ENCODE results near the gene MAPK1IP1L. TPM values are rescaled to one million over a fixed set of nuclear protein-coding genes. Genes with fewer than 3 reads are reported as not detected.
"Not testable (repeated sequence)": the region's sequence is repeated elsewhere in the genome, so short reads cannot be mapped to it uniquely, and the experiment has no call there.

MAPK1IP1L gene
- total RNA-seq, 1 experiment from 2014 or later, result 79.7 TPM

GRCh38 chr14:55062517-55063351 is 11.3 kb downstream of the MAPK1IP1L start:
- intact Hi-C loops (cut with micrococcal nuclease; ENCODE audit: unreplicated experiment), result no loop called here
- no peaks in the 10 kb centered on the region for H3K27me3 ChIP-seq (ENCODE audit: insufficient read depth, low read depth)
- no peaks in the 10 kb centered on the region for H3K9me3 ChIP-seq (ENCODE audit: insufficient read depth, low read depth)
- no TSS peak for BruUV-seq (replicated peaks)
- ChIA-PET CTCF (no interaction called here), POLR2A (ENCODE audit: unreplicated experiment) (interaction anchor here (0.7 kb wide), 1 partner anchor 16 kb away, joined by 3 read pairs; no protein-coding TSS in a partner anchor)
- H3K79me2 ChIP-seq (ENCODE audit: low read depth), result peaks cover 34% of the 10 kb centered on the region
- H2AFZ ChIP-seq, result no peak overlapping the region
- peaks cover 33% of the 10 kb centered on the region for H3F3A ChIP-seq (ENCODE audit: insufficient read depth, low read depth)
- no peak overlapping the region for H3K27ac ChIP-seq
- no peak overlapping the region for H3K4me2 ChIP-seq
- H3K36me3 ChIP-seq (ENCODE audit: low read depth), result peaks cover 53% of the 10 kb centered on the region
- DNase-seq, result no peak
- peaks cover 43% of the 10 kb centered on the region for H4K20me1 ChIP-seq (ENCODE audit: insufficient read depth)
- no peaks in the 10 kb centered on the region for H3K4me1 ChIP-seq (replicated peaks; ENCODE audit: insufficient read depth)
- no peak for TF ChIP-seq EZH2 (IDR thresholded peaks at IDR 0.05; ENCODE audit: low read depth)
- no peak for TF ChIP-seq CTCF (conservative IDR thresholded peaks at IDR 0.05)
- H3K4me3 ChIP-seq, result no peak overlapping the region
- H3K9me2 ChIP-seq (ENCODE audit: insufficient read depth), result no peaks in the 10 kb centered on the region

GRCh38 chr14:55064896-55065295 is 13.4 kb downstream of the MAPK1IP1L start:
- CTCF ChIA-PET; H3K4me2 ChIP-seq; H3K27ac ChIP-seq; H3K4me1 ChIP-seq (replicated peaks; ENCODE audit: insufficient read depth); DNase-seq; POLR2A ChIA-PET (ENCODE audit: unreplicated experiment); intact Hi-C loops (cut with micrococcal nuclease; ENCODE audit: unreplicated experiment); H2AFZ ChIP-seq; H3K9me2 ChIP-seq (ENCODE audit: insufficient read depth); H3K4me3 ChIP-seq; H3K9me3 ChIP-seq (ENCODE audit: insufficient read depth, low read depth); H3K27me3 ChIP-seq (ENCODE audit: insufficient read depth, low read depth); BruUV-seq (replicated peaks): not testable (repeated sequence)
- peaks cover 37% of the 10 kb centered on the region for H3F3A ChIP-seq (ENCODE audit: insufficient read depth, low read depth)
- H3K79me2 ChIP-seq (ENCODE audit: low read depth), result peaks cover 15% of the 10 kb centered on the region
- peaks cover 28% of the 10 kb centered on the region for H4K20me1 ChIP-seq (ENCODE audit: insufficient read depth)
- H3K36me3 ChIP-seq (ENCODE audit: low read depth), result peaks cover 39% of the 10 kb centered on the region

GRCh38 chr14:55065411-55065810 is 14.0 kb downstream of the MAPK1IP1L start:
- Histone ChIP-seq H3K27ac (no peak overlapping the region), H2AFZ (no peak overlapping the region), H3K9me2 (ENCODE audit: insufficient read depth) (no peaks in the 10 kb centered on the region), H3K79me2 (ENCODE audit: low read depth) (peaks cover 12% of the 10 kb centered on the region), H3K27me3 (ENCODE audit: insufficient read depth, low read depth) (no peaks in the 10 kb centered on the region), H3K36me3 (ENCODE audit: low read depth) (peaks cover 39% of the 10 kb centered on the region), H3K4me2 (no peak overlapping the region), H3F3A (ENCODE audit: insufficient read depth, low read depth) (peaks cover 41% of the 10 kb centered on the region), H3K9me3 (ENCODE audit: insufficient read depth, low read depth) (no peaks in the 10 kb centered on the region), H3K4me3 (no peak overlapping the region), H3K4me1 (replicated peaks; ENCODE audit: insufficient read depth) (no peaks in the 10 kb centered on the region), H4K20me1 (ENCODE audit: insufficient read depth) (peaks cover 22% of the 10 kb centered on the region)
- intact Hi-C loops (cut with micrococcal nuclease; ENCODE audit: unreplicated experiment), result no loop called here
- DNase-seq, result no peak
- BruUV-seq (replicated peaks), result no TSS peak
- TF ChIP-seq EZH2 (IDR thresholded peaks at IDR 0.05; ENCODE audit: low read depth) (no peak), CTCF (conservative IDR thresholded peaks at IDR 0.05) (no peak)
- ChIA-PET CTCF (no interaction called here), POLR2A (ENCODE audit: unreplicated experiment) (interaction anchor here (0.7 kb wide), 1 partner anchor 1396 kb away, joined by 14 read pairs; no protein-coding TSS in a partner anchor)
